ENCODE results near the gene CDH13. TPM values are rescaled to one million over a fixed set of nuclear protein-coding genes. Genes with fewer than 3 reads are reported as not detected.
A peak's percentile ranks its signal among the peaks of the same experiment; 100 is the strongest.

The CDH13 gene
- total and polyA plus RNA-seq, 10 of the 15 experiments (the other 5 are each of a cell fraction or from before 2014, with no cell fraction given): under 0.01 to 0.05 TPM; not detected in 8

DNA sequence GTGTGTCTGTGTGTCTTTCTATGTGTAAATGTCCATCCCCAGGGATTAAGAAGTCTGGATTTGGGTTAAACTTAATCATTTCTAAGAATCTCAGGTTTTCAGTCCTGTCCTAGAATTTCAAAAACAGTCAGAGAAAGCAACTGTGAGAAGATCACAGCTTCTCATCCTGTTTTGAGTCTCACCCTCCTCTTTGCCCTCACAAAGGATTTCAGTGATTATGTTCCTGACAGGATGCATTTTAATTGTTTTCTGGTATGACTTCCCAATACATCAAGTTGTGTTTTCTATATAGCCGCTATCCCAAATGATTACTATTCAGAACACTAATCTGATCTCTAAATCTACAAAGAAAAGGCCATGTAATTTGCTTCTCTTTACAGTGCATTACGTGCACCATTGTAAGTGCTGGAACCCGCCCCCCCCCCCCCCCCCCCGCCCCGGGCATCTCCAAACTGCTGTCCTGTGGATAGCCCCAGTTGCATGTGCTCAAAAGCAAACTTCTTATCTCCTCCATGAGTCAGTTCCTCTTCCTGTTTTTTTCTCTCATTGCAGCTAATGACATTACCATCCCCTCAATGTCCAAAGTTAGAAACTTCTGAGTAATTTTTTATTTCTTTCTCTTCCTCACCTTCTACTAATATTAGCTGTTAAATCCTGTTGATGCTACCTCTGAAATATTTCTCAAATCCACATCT is 73.9 kb downstream of the CDH13 start (continued):
- TF ChIP-seq SREBF1 (IDR thresholded peaks at IDR 0.05; ENCODE audit: low read length): no peak
- no peak for TF ChIP-seq HCFC1 (IDR thresholded peaks at IDR 0.05; ENCODE audit: low read length)
- TF ChIP-seq, protein P1, sequence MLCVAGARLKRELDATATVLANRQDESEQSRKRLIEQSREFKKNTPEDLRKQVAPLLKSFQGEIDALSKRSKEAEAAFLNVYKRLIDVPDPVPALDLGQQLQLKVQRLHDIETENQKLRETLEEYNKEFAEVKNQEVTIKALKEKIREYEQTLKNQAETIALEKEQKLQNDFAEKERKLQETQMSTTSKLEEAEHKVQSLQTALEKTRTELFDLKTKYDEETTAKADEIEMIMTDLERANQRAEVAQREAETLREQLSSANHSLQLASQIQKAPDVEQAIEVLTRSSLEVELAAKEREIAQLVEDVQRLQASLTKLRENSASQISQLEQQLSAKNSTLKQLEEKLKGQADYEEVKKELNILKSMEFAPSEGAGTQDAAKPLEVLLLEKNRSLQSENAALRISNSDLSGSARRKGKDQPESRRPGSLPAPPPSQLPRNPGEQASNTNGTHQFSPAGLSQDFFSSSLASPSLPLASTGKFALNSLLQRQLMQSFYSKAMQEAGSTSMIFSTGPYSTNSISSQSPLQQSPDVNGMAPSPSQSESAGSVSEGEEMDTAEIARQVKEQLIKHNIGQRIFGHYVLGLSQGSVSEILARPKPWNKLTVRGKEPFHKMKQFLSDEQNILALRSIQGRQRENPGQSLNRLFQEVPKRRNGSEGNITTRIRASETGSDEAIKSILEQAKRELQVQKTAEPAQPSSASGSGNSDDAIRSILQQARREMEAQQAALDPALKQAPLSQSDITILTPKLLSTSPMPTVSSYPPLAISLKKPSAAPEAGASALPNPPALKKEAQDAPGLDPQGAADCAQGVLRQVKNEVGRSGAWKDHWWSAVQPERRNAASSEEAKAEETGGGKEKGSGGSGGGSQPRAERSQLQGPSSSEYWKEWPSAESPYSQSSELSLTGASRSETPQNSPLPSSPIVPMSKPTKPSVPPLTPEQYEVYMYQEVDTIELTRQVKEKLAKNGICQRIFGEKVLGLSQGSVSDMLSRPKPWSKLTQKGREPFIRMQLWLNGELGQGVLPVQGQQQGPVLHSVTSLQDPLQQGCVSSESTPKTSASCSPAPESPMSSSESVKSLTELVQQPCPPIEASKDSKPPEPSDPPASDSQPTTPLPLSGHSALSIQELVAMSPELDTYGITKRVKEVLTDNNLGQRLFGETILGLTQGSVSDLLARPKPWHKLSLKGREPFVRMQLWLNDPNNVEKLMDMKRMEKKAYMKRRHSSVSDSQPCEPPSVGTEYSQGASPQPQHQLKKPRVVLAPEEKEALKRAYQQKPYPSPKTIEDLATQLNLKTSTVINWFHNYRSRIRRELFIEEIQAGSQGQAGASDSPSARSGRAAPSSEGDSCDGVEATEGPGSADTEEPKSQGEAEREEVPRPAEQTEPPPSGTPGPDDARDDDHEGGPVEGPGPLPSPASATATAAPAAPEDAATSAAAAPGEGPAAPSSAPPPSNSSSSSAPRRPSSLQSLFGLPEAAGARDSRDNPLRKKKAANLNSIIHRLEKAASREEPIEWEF (IDR thresholded peaks at IDR 0.05; ENCODE audit: insufficient replicate concordance, low read depth, low read length): no peak
- no peak for TF ChIP-seq TCF12 (IDR thresholded peaks at IDR 0.05; ENCODE audit: low read depth, low read length)
- no peak for TF ChIP-seq EED (IDR thresholded peaks at IDR 0.05; ENCODE audit: low read depth)
- TF ChIP-seq, protein P2, sequence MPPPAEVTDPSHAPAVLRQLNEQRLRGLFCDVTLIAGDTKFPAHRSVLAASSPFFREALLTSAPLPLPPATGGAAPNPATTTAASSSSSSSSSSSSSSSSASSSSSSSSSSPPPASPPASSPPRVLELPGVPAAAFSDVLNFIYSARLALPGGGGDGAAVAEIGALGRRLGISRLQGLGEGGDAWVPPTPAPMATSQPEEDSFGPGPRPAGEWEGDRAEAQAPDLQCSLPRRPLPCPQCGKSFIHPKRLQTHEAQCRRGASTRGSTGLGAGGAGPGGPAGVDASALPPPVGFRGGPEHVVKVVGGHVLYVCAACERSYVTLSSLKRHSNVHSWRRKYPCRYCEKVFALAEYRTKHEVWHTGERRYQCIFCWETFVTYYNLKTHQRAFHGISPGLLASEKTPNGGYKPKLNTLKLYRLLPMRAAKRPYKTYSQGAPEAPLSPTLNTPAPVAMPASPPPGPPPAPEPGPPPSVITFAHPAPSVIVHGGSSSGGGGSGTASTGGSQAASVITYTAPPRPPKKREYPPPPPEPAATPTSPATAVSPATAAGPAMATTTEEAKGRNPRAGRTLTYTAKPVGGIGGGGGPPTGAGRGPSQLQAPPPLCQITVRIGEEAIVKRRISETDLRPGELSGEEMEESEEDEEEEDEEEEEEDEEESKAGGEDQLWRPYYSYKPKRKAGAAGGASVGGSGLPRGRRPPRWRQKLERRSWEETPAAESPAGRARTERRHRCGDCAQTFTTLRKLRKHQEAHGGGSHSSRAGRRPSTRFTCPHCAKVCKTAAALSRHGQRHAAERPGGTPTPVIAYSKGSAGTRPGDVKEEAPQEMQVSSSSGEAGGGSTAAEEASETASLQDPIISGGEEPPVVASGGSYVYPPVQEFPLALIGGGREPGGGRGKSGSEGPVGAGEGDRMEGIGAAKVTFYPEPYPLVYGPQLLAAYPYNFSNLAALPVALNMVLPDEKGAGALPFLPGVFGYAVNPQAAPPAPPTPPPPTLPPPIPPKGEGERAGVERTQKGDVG (CRISPR knock-in tag; IDR thresholded peaks at IDR 0.05): no peak
- TF ChIP-seq, protein P3, sequence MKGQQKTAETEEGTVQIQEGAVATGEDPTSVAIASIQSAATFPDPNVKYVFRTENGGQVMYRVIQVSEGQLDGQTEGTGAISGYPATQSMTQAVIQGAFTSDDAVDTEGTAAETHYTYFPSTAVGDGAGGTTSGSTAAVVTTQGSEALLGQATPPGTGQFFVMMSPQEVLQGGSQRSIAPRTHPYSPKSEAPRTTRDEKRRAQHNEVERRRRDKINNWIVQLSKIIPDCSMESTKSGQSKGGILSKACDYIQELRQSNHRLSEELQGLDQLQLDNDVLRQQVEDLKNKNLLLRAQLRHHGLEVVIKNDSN (IDR thresholded peaks at IDR 0.05; ENCODE audit: borderline replicate concordance, extremely low read length, insufficient read depth, low read depth, low read length): no peak
- peak; percentile 63; the same call in 1 of the 2 replicates for TF ChIP-seq SPI1 (IDR thresholded peaks at IDR 0.05; ENCODE audit: borderline replicate concordance, insufficient read depth, low read depth, low read length)
- no peak for TF ChIP-seq RBBP5 (conservative IDR thresholded peaks at IDR 0.05)
- no peak for TF ChIP-seq ZZZ3 (IDR thresholded peaks at IDR 0.05; ENCODE audit: control insufficient read depth, insufficient read length, low read depth)
- TF ChIP-seq MTA3 (IDR thresholded peaks at IDR 0.05; ENCODE audit: borderline replicate concordance, low read length): 0 out of 2 replicates have a peak, but pooled peaks have one; percentile 34
- TF ChIP-seq, protein P4, sequence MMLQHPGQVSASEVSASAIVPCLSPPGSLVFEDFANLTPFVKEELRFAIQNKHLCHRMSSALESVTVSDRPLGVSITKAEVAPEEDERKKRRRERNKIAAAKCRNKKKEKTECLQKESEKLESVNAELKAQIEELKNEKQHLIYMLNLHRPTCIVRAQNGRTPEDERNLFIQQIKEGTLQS (IDR thresholded peaks at IDR 0.05; ENCODE audit: borderline replicate concordance, extremely low read depth, low read depth, low read length): no peak
- TF ChIP-seq, protein P5, sequence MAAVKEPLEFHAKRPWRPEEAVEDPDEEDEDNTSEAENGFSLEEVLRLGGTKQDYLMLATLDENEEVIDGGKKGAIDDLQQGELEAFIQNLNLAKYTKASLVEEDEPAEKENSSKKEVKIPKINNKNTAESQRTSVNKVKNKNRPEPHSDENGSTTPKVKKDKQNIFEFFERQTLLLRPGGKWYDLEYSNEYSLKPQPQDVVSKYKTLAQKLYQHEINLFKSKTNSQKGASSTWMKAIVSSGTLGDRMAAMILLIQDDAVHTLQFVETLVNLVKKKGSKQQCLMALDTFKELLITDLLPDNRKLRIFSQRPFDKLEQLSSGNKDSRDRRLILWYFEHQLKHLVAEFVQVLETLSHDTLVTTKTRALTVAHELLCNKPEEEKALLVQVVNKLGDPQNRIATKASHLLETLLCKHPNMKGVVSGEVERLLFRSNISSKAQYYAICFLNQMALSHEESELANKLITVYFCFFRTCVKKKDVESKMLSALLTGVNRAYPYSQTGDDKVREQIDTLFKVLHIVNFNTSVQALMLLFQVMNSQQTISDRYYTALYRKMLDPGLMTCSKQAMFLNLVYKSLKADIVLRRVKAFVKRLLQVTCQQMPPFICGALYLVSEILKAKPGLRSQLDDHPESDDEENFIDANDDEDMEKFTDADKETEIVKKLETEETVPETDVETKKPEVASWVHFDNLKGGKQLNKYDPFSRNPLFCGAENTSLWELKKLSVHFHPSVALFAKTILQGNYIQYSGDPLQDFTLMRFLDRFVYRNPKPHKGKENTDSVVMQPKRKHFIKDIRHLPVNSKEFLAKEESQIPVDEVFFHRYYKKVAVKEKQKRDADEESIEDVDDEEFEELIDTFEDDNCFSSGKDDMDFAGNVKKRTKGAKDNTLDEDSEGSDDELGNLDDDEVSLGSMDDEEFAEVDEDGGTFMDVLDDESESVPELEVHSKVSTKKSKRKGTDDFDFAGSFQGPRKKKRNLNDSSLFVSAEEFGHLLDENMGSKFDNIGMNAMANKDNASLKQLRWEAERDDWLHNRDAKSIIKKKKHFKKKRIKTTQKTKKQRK (IDR thresholded peaks at IDR 0.05; ENCODE audit: low read depth, low read length): no peak
- TF ChIP-seq NR2C2 (IDR thresholded peaks at IDR 0.05; ENCODE audit: borderline replicate concordance, control insufficient read depth, insufficient read length, low read depth): no peak
- TF ChIP-seq, protein P6, sequence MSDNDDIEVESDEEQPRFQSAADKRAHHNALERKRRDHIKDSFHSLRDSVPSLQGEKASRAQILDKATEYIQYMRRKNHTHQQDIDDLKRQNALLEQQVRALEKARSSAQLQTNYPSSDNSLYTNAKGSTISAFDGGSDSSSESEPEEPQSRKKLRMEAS (IDR thresholded peaks at IDR 0.05; ENCODE audit: low read depth, low read length): no peak
